Liver (tissue), 3 donors: ENCODE results near the gene TSPAN15.

Experiments
- EGR1 ChIP-seq, 2 donors: IDR thresholded peaks; 2 replicates each; pipeline ENCODE4 v1.6.1; 2016 to 2018; ENCODE audit warnings: antibody characterized with exemption in 2 of 2, low read depth in 2 of 2
- FOXA1 ChIP-seq: IDR thresholded peaks from 2 replicates; pipeline ENCODE4 v1.6.1; 2016; ENCODE audit warnings: antibody characterized with exemption
- FOXA2 ChIP-seq: IDR thresholded peaks from 2 replicates; pipeline ENCODE4 v1.6.1; 2016; ENCODE audit warnings: antibody characterized with exemption
- GABPA ChIP-seq, 2 donors: IDR thresholded peaks in 1 of 2; conservative IDR thresholded peaks in 1 of 2; 2 replicates each; pipeline ENCODE4 v1.6.1; 2016; ENCODE audit warnings: antibody characterized with exemption in 2 of 2, mild to moderate bottlenecking in 1 of 2, moderate library complexity in 1 of 2
- HNF4A ChIP-seq, 2 donors: conservative IDR thresholded peaks; 2 replicates each; pipeline ENCODE4 v1.6.1; 2016; ENCODE audit warnings: antibody characterized with exemption in 2 of 2, mild to moderate bottlenecking in 2 of 2
- JUND ChIP-seq, 2 donors: IDR thresholded peaks; 2 replicates each; pipeline ENCODE4 v1.6.1; 2016; ENCODE audit warnings: antibody characterized with exemption in 2 of 2
- MAX ChIP-seq: IDR thresholded peaks from 2 replicates; pipeline ENCODE4 v1.6.1; 2016; ENCODE audit warnings: antibody characterized with exemption
- RAD21 ChIP-seq, 2 donors: IDR thresholded peaks; 2 replicates each; pipeline ENCODE4 v1.6.1; 2016; ENCODE audit warnings: antibody characterized with exemption in 2 of 2, mild to moderate bottlenecking in 2 of 2
- RXRA ChIP-seq, 2 donors: IDR thresholded peaks; 2 replicates each; pipeline ENCODE4 v1.6.1; 2017 to 2018; ENCODE audit warnings: antibody characterized with exemption in 2 of 2, mild to moderate bottlenecking in 1 of 2
- SP1 ChIP-seq: IDR thresholded peaks from 2 replicates; pipeline ENCODE4 v1.6.1; 2018; ENCODE audit warnings: antibody characterized with exemption, mild to moderate bottlenecking
- TAF1 ChIP-seq: conservative IDR thresholded peaks from 2 replicates; pipeline ENCODE4 v1.6.1; 2016; ENCODE audit warnings: antibody characterized with exemption, mild to moderate bottlenecking
- YY1 ChIP-seq: IDR thresholded peaks from 2 replicates; pipeline ENCODE4 v1.6.1; 2016; ENCODE audit warnings: antibody characterized with exemption, mild to moderate bottlenecking
- TF ChIP-seq, protein P1 (sequence below): fragments of 150-350 bp; IDR thresholded peaks from 2 replicates; pipeline ENCODE4 v1.5.1; 2017; ENCODE audit warnings: improper control_type of control experiment, low read depth, low read length; ENCODE audit not compliant: missing input control
- TF ChIP-seq, protein P2 (sequence below): IDR thresholded peaks from 2 replicates; pipeline ENCODE4 v1.6.1; 2016; ENCODE audit warnings: antibody characterized with exemption, mild to moderate bottlenecking
- donor health status: healthy.
- donor health status: healthy.

- TF ChIP-seq, protein P1, sequence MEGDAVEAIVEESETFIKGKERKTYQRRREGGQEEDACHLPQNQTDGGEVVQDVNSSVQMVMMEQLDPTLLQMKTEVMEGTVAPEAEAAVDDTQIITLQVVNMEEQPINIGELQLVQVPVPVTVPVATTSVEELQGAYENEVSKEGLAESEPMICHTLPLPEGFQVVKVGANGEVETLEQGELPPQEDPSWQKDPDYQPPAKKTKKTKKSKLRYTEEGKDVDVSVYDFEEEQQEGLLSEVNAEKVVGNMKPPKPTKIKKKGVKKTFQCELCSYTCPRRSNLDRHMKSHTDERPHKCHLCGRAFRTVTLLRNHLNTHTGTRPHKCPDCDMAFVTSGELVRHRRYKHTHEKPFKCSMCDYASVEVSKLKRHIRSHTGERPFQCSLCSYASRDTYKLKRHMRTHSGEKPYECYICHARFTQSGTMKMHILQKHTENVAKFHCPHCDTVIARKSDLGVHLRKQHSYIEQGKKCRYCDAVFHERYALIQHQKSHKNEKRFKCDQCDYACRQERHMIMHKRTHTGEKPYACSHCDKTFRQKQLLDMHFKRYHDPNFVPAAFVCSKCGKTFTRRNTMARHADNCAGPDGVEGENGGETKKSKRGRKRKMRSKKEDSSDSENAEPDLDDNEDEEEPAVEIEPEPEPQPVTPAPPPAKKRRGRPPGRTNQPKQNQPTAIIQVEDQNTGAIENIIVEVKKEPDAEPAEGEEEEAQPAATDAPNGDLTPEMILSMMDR, result no peak
- no peak for TF ChIP-seq EGR1 (IDR thresholded peaks at IDR 0.05; ENCODE audit: low read depth in 2 of 2)
- TF ChIP-seq SP1, result no peak
- TF ChIP-seq HNF4A (conservative IDR thresholded peaks at IDR 0.05), result no peak
- TF ChIP-seq RAD21 (IDR thresholded peaks at IDR 0.05), result no peak
- TF ChIP-seq MAX, result no peak
- TF ChIP-seq, protein P2, sequence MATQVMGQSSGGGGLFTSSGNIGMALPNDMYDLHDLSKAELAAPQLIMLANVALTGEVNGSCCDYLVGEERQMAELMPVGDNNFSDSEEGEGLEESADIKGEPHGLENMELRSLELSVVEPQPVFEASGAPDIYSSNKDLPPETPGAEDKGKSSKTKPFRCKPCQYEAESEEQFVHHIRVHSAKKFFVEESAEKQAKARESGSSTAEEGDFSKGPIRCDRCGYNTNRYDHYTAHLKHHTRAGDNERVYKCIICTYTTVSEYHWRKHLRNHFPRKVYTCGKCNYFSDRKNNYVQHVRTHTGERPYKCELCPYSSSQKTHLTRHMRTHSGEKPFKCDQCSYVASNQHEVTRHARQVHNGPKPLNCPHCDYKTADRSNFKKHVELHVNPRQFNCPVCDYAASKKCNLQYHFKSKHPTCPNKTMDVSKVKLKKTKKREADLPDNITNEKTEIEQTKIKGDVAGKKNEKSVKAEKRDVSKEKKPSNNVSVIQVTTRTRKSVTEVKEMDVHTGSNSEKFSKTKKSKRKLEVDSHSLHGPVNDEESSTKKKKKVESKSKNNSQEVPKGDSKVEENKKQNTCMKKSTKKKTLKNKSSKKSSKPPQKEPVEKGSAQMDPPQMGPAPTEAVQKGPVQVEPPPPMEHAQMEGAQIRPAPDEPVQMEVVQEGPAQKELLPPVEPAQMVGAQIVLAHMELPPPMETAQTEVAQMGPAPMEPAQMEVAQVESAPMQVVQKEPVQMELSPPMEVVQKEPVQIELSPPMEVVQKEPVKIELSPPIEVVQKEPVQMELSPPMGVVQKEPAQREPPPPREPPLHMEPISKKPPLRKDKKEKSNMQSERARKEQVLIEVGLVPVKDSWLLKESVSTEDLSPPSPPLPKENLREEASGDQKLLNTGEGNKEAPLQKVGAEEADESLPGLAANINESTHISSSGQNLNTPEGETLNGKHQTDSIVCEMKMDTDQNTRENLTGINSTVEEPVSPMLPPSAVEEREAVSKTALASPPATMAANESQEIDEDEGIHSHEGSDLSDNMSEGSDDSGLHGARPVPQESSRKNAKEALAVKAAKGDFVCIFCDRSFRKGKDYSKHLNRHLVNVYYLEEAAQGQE, result no peak
- TF ChIP-seq FOXA1, result no peak
- TF ChIP-seq YY1, result no peak
- TF ChIP-seq TAF1, result no peak
- no peak for TF ChIP-seq GABPA (IDR thresholded peaks at IDR 0.05 in 1 of 2, conservative IDR thresholded peaks at IDR 0.05 in 1 of 2)
- TF ChIP-seq JUND (IDR thresholded peaks at IDR 0.05), result no peak
- no peak for TF ChIP-seq RXRA (IDR thresholded peaks at IDR 0.05)
- no peak for TF ChIP-seq FOXA2
These were observed 13.6 kb downstream of the TSPAN15 start for GRCh38 chr10:69464801-69465401.
